HepG2 (cell line): ENCODE results near the gene RPS27A. TPM values are rescaled to one million over a fixed set of nuclear protein-coding genes. Genes with fewer than 3 reads are reported as not detected.
A peak's percentile ranks its signal among the peaks of the same experiment; 100 is the strongest.

Experiments
- CEBPG ChIP-seq: IDR thresholded peaks from 2 replicates; pipeline ENCODE4 v1.6.1; 2016
- FOXA1 ChIP-seq, 2 experiments: fragments of 450-650 bp in 1 of 2; sonication (generic) in 1 of 2; formaldehyde crosslinking in 1 of 2; IDR thresholded peaks; 2 replicates each; pipeline versions ENCODE4 v1.4.0 to v1.6.1; 2016 to 2020; ENCODE audit warnings: missing genetic modification reagents in 1 of 2
- GATAD2A ChIP-seq: IDR thresholded peaks from 2 replicates; pipeline ENCODE4 v1.6.1; 2016
- JUN ChIP-seq: sonication (generic); formaldehyde crosslinking; IDR thresholded peaks from 2 replicates; pipeline ENCODE4 v1.4.0; 2020; ENCODE audit warnings: mild to moderate bottlenecking, missing genetic modification reagents
- MED8 ChIP-seq: sonication (generic); formaldehyde crosslinking; IDR thresholded peaks from 2 replicates; pipeline ENCODE4 v1.8.1; 2023; ENCODE audit warnings: mild to moderate bottlenecking, missing genetic modification reagents; ENCODE audit not compliant: insufficient replicate concordance
- NFKBIZ ChIP-seq: IDR thresholded peaks from 2 replicates; pipeline ENCODE4 v1.6.1; 2018; ENCODE audit warnings: missing genetic modification reagents, missing compliant biosample characterization
- NKX3-1 ChIP-seq: sonication (generic); formaldehyde crosslinking; IDR thresholded peaks from 2 replicates; pipeline ENCODE4 v1.5.0; 2020; ENCODE audit warnings: missing genetic modification reagents
- NONO ChIP-seq, 2 experiments: fragments of 450-650 bp in 1 of 2; sonication (generic) in 1 of 2; formaldehyde crosslinking in 1 of 2; IDR thresholded peaks in 1 of 2; conservative IDR thresholded peaks in 1 of 2; 2 replicates each; pipeline versions ENCODE4 v1.6.1 to v1.8.0; 2017 to 2022; ENCODE audit warnings: mild to moderate bottlenecking in 1 of 2, missing genetic modification reagents in 1 of 2, moderate library complexity in 1 of 2
- SAP130 ChIP-seq: IDR thresholded peaks from 2 replicates; pipeline ENCODE4 v1.6.1; 2016; ENCODE audit warnings: low read depth
- SATB2 ChIP-seq: sonication (generic); formaldehyde crosslinking; IDR thresholded peaks from 2 replicates; pipeline ENCODE4 v1.5.0; 2020; ENCODE audit warnings: missing genetic modification reagents
- TCF7 ChIP-seq: sonication (generic); IDR thresholded peaks from 2 replicates; pipeline ENCODE4 v1.6.1; 2016; ENCODE audit warnings: antibody characterized with exemption, low read depth
- THYN1 ChIP-seq: sonication (generic); formaldehyde crosslinking; IDR thresholded peaks from 2 replicates; pipeline ENCODE4 v1.8.1; 2023; ENCODE audit warnings: low read depth, mild to moderate bottlenecking, moderate library complexity, missing genetic modification reagents, borderline replicate concordance
- ZBTB38 ChIP-seq: sonication (generic); formaldehyde crosslinking; IDR thresholded peaks from 2 replicates; pipeline ENCODE4 v1.5.1; 2020; ENCODE audit warnings: mild to moderate bottlenecking, missing genetic modification reagents
- ZBTB42 ChIP-seq: sonication (generic); formaldehyde crosslinking; IDR thresholded peaks from 2 replicates; pipeline ENCODE4 v1.5.0; 2020; ENCODE audit warnings: mild to moderate bottlenecking, missing genetic modification reagents
- ZFP36L1 ChIP-seq: sonication (generic); formaldehyde crosslinking; IDR thresholded peaks from 2 replicates; pipeline ENCODE4 v1.8.0; 2022; ENCODE audit warnings: mild to moderate bottlenecking, missing genetic modification reagents, moderate library complexity
- ZFP37 ChIP-seq: sonication (generic); formaldehyde crosslinking; IDR thresholded peaks from 2 replicates; pipeline ENCODE4 v1.4.0; 2020; ENCODE audit warnings: missing genetic modification reagents, borderline replicate concordance
- ZNF543 ChIP-seq: sonication (generic); formaldehyde crosslinking; IDR thresholded peaks from 2 replicates; pipeline ENCODE4 v1.4.0; 2020; ENCODE audit warnings: mild to moderate bottlenecking, missing genetic modification reagents
- polyA plus RNA-seq, 8 experiments: library from polyadenylated mRNA; depleted of rRNA in 3 of 8; stranded (reverse) in 7 of 8; unstranded in 1 of 8; fragments of >200 nt; fragmentation: Illumina TruSeq in 4 of 8; extraction: Trizol in 4 of 8; gene quantifications; 2 replicates each; pipeline versions ENCODE4 v1.2.1 to v1.2.3, GENCODE V29; 2011 to 2016; ENCODE audit warnings: low read depth in 4 of 8, missing spikeins in 1 of 8, mixed read lengths in 1 of 8; ENCODE audit not compliant: insufficient read depth in 1 of 8
- total RNA-seq, 5 experiments: library from RNA; depleted of rRNA; stranded (reverse); fragments of >200 nt; fragmentation: Illumina TruSeq; extraction: Trizol; gene quantifications; 2 replicates each; pipeline ENCODE4 v1.2.3, GENCODE V29; 2016; ENCODE audit warnings: low read depth in 1 of 5
- TF ChIP-seq, protein P1 (sequence below): sonication (generic); formaldehyde crosslinking; IDR thresholded peaks from 2 replicates; pipeline ENCODE4 v1.5.1; 2020; ENCODE audit warnings: mild to moderate bottlenecking, missing genetic modification reagents, borderline replicate concordance
- TF ChIP-seq, protein P2 (sequence below): sonication (generic); formaldehyde crosslinking; conservative IDR thresholded peaks from 2 replicates; pipeline ENCODE4 v1.8.0; 2022; ENCODE audit warnings: missing genetic modification reagents
- TF ChIP-seq, protein P3 (sequence below): sonication (generic); formaldehyde crosslinking; IDR thresholded peaks from 2 replicates; pipeline ENCODE4 v1.9.0; 2021; ENCODE audit warnings: missing genetic modification reagents, borderline replicate concordance

The RPS27A gene
- total and polyA plus RNA-seq, 2 of the 13 experiments (the other 11 are each of a cell fraction or from before 2014, with no cell fraction given): 2,779 to 3,269 TPM

GRCh38 chr2:55283083-55283482 is 50.6 kb downstream of the RPS27A start (continued):
- TF ChIP-seq, protein P1, sequence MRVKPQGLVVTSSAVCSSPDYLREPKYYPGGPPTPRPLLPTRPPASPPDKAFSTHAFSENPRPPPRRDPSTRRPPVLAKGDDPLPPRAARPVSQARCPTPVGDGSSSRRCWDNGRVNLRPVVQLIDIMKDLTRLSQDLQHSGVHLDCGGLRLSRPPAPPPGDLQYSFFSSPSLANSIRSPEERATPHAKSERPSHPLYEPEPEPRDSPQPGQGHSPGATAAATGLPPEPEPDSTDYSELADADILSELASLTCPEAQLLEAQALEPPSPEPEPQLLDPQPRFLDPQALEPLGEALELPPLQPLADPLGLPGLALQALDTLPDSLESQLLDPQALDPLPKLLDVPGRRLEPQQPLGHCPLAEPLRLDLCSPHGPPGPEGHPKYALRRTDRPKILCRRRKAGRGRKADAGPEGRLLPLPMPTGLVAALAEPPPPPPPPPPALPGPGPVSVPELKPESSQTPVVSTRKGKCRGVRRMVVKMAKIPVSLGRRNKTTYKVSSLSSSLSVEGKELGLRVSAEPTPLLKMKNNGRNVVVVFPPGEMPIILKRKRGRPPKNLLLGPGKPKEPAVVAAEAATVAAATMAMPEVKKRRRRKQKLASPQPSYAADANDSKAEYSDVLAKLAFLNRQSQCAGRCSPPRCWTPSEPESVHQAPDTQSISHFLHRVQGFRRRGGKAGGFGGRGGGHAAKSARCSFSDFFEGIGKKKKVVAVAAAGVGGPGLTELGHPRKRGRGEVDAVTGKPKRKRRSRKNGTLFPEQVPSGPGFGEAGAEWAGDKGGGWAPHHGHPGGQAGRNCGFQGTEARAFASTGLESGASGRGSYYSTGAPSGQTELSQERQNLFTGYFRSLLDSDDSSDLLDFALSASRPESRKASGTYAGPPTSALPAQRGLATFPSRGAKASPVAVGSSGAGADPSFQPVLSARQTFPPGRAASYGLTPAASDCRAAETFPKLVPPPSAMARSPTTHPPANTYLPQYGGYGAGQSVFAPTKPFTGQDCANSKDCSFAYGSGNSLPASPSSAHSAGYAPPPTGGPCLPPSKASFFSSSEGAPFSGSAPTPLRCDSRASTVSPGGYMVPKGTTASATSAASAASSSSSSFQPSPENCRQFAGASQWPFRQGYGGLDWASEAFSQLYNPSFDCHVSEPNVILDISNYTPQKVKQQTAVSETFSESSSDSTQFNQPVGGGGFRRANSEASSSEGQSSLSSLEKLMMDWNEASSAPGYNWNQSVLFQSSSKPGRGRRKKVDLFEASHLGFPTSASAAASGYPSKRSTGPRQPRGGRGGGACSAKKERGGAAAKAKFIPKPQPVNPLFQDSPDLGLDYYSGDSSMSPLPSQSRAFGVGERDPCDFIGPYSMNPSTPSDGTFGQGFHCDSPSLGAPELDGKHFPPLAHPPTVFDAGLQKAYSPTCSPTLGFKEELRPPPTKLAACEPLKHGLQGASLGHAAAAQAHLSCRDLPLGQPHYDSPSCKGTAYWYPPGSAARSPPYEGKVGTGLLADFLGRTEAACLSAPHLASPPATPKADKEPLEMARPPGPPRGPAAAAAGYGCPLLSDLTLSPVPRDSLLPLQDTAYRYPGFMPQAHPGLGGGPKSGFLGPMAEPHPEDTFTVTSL (CRISPR knock-in tag): no peak
- TF ChIP-seq THYN1 (CRISPR knock-in tag) (no peak), ZFP37 (CRISPR knock-in tag) (no peak), FOXA1 (IDR thresholded peaks at IDR 0.05) (no peak), FOXA1 (CRISPR knock-in tag; IDR thresholded peaks at IDR 0.05) (0 out of 2 replicates have a peak, but pooled peaks have one; percentile 40), GATAD2A (CRISPR knock-in tag) (no peak), ZBTB38 (CRISPR knock-in tag) (peak; percentile 26; the same call in 1 of the 2 replicates), CEBPG (CRISPR knock-in tag) (peak; percentile 3; the same call in 1 of the 2 replicates), ZFP36L1 (CRISPR knock-in tag) (no peak), NONO (IDR thresholded peaks at IDR 0.05) (no peak), NONO (CRISPR knock-in tag; conservative IDR thresholded peaks at IDR 0.05) (no peak), MED8 (CRISPR knock-in tag) (no peak), NFKBIZ (CRISPR knock-in tag) (no peak), SAP130 (no peak), ZNF543 (CRISPR knock-in tag) (no peak), TCF7 (0 out of 2 replicates have a peak, but pooled peaks have one; percentile 22), ZBTB42 (CRISPR knock-in tag) (no peak), SATB2 (no peak), NKX3-1 (CRISPR knock-in tag) (no peak), JUN (CRISPR knock-in tag) (no peak)
- TF ChIP-seq, protein P2, sequence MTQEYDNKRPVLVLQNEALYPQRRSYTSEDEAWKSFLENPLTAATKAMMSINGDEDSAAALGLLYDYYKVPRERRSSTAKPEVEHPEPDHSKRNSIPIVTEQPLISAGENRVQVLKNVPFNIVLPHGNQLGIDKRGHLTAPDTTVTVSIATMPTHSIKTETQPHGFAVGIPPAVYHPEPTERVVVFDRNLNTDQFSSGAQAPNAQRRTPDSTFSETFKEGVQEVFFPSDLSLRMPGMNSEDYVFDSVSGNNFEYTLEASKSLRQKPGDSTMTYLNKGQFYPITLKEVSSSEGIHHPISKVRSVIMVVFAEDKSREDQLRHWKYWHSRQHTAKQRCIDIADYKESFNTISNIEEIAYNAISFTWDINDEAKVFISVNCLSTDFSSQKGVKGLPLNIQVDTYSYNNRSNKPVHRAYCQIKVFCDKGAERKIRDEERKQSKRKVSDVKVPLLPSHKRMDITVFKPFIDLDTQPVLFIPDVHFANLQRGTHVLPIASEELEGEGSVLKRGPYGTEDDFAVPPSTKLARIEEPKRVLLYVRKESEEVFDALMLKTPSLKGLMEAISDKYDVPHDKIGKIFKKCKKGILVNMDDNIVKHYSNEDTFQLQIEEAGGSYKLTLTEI (CRISPR knock-in tag): no peak
- TF ChIP-seq, protein P3, sequence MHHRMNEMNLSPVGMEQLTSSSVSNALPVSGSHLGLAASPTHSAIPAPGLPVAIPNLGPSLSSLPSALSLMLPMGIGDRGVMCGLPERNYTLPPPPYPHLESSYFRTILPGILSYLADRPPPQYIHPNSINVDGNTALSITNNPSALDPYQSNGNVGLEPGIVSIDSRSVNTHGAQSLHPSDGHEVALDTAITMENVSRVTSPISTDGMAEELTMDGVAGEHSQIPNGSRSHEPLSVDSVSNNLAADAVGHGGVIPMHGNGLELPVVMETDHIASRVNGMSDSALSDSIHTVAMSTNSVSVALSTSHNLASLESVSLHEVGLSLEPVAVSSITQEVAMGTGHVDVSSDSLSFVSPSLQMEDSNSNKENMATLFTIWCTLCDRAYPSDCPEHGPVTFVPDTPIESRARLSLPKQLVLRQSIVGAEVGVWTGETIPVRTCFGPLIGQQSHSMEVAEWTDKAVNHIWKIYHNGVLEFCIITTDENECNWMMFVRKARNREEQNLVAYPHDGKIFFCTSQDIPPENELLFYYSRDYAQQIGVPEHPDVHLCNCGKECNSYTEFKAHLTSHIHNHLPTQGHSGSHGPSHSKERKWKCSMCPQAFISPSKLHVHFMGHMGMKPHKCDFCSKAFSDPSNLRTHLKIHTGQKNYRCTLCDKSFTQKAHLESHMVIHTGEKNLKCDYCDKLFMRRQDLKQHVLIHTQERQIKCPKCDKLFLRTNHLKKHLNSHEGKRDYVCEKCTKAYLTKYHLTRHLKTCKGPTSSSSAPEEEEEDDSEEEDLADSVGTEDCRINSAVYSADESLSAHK (CRISPR knock-in tag): no peak
